GM18867 (cell line): Measurements from ENCODE around the gene PCGF3.
"Not testable (repeated sequence)": the region's sequence is repeated elsewhere in the genome, so short reads cannot be mapped to it uniquely, and the experiment has no call there.

Source experiments
- ATAC-seq: cut with Tn5 transposase; IDR thresholded peaks from one replicate; pipeline ENCODE4 v1.9.1; 2021; ENCODE audit warnings: mild to moderate bottlenecking, moderate library complexity; ENCODE audit not compliant: unreplicated experiment

The PCGF3 gene

GRCh38 chr4:721261-722168 is 15.9 kb downstream of the PCGF3 start:
- no peak for ATAC-seq

GRCh38 chr4:722169-722725 is 16.6 kb downstream of the PCGF3 start:
- ATAC-seq = no peak

GRCh38 chr4:722851-723360 is 17.3 kb downstream of the PCGF3 start:
- ATAC-seq = no peak

- ATAC-seq = no peak
Measured at GRCh38 chr4:723751-724530, 18.3 kb downstream of the PCGF3 start.

GRCh38 chr4:725391-726234 is 20.0 kb downstream of the PCGF3 start:
- no peak for ATAC-seq

- ATAC-seq = no peak
Measured at GRCh38 chr4:726235-726787, 20.7 kb downstream of the PCGF3 start.

GRCh38 chr4:726838-727237 is 21.2 kb downstream of the PCGF3 start:
- ATAC-seq = no peak

- no peak for ATAC-seq
Measured at GRCh38 chr4:727576-727975, 21.9 kb downstream of the PCGF3 start.

- ATAC-seq = no peak
Measured at GRCh38 chr4:729336-730315, 24.0 kb downstream of the PCGF3 start.

GRCh38 chr4:730511-730910 is 24.9 kb downstream of the PCGF3 start:
- ATAC-seq = no peak

- not testable (repeated sequence) for ATAC-seq
Measured at GRCh38 chr4:730946-731904, 25.6 kb downstream of the PCGF3 start.

GRCh38 chr4:731954-732353 is 26.3 kb downstream of the PCGF3 start:
- ATAC-seq = not testable (repeated sequence)

GRCh38 chr4:732486-732885 is 26.9 kb downstream of the PCGF3 start:
- no peak for ATAC-seq

GRCh38 chr4:732911-733630 is 27.4 kb downstream of the PCGF3 start:
- no peak for ATAC-seq

- ATAC-seq = no peak
Measured at GRCh38 chr4:733631-733980, 28.0 kb downstream of the PCGF3 start.

- ATAC-seq = no peak
Measured at GRCh38 chr4:734075-734474, 28.4 kb downstream of the PCGF3 start.

GRCh38 chr4:734951-735350 is 29.3 kb downstream of the PCGF3 start:
- ATAC-seq = no peak
